Bronchial smooth muscle cell (primary cell): ENCODE measurements around the gene PPWD1. TPM values are rescaled to one million over a fixed set of nuclear protein-coding genes. Genes with fewer than 3 reads are reported as not detected.

Source experiments
- total RNA-seq: library from RNA; depleted of rRNA; stranded (reverse); fragments of >200 nt; gene quantifications from 2 replicates; pipeline ENCODE4 v1.2.1, GENCODE V29; 2014

PPWD1 gene
- 36.8 and 48.1 TPM in 2 replicates for total RNA-seq

DNA sequence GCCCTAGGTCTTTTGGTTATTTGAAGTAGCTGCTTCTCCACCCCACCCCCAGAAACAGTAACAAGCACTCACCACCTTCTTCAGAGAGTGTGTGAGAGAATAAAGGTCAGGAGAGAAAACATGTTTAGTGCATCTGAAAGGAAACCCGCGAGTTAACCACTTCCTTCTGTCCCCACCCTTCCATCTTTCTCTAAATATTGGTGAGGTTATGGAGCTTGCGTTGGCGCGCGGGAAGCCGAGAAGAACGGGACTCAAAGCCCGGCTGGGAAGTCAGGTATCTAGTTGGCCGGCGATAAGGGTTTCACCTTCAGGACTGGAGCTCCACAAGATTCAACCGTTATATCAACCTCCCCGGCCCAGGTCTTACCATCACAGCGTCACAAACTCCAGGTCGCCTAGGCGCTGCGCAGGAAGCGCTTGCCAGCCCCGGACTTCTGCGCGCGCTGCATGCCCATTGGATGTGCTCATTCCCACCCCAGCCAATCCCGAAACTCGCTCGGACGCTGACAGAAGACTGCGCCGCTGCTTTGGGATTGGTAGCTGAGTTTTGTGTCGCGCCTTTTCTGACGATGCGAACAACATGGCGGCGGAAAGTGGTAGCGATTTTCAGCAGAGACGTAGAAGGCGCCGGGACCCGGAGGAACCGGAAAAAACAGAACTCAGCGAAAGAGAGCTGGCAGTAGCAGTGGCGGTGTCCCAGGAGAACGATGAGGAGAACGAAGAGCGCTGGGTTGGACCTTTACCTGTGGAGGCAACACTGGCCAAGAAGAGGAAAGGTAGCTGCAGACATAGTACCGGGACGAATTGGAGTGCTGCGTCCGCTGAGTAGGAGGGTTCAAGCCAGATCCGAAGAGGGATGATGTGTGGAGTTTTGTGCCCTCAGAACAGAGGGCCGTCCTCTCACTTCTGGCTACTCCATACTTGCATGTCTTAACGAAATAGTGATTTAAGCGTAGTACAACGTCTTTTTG lies at the start of gene PPWD1, which contains the start of gene CENPK:
PPWD1 (plus strand) TSS at position 566 of the 971 bp plus-strand sequence; CDS start at position 581, 15 bp downstream.
CENPK (minus strand) TSS at position 438 of the 971 bp plus-strand sequence. CDS start 8,261 bp downstream, outside the sequence.

DNA sequence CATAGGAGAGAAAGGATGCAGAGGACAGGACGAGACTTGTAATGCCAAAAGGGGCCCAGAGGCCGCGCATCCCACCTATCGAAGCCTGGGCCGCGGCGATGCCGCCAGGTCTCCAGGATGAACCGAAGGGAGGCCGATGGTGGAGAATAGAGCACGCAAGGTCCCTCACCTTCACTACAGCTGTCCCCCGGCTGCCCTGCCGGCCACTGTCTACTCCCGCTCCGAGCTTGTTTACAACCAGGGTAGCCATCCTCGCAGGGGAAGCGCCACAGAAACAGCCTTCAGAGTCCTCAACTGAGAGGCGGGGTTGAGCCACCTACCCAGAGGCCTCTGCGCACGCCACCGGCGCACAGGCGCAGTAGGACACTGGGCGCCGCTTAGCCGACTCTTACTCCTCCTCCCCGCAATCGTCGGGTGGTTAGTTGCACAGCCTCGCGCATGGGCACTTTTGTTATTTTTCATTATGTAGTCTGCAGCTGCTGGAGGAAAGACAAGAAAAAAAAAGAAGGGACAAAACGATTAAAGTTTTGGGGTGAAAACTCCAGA lies 61.0 kb downstream of the PPWD1 start, which contains the start of gene TRIM23:
TRIM23 (minus strand) TSS at position 309 of the 546 bp plus-strand sequence; CDS start at position 250, 59 bp downstream.

DNA sequence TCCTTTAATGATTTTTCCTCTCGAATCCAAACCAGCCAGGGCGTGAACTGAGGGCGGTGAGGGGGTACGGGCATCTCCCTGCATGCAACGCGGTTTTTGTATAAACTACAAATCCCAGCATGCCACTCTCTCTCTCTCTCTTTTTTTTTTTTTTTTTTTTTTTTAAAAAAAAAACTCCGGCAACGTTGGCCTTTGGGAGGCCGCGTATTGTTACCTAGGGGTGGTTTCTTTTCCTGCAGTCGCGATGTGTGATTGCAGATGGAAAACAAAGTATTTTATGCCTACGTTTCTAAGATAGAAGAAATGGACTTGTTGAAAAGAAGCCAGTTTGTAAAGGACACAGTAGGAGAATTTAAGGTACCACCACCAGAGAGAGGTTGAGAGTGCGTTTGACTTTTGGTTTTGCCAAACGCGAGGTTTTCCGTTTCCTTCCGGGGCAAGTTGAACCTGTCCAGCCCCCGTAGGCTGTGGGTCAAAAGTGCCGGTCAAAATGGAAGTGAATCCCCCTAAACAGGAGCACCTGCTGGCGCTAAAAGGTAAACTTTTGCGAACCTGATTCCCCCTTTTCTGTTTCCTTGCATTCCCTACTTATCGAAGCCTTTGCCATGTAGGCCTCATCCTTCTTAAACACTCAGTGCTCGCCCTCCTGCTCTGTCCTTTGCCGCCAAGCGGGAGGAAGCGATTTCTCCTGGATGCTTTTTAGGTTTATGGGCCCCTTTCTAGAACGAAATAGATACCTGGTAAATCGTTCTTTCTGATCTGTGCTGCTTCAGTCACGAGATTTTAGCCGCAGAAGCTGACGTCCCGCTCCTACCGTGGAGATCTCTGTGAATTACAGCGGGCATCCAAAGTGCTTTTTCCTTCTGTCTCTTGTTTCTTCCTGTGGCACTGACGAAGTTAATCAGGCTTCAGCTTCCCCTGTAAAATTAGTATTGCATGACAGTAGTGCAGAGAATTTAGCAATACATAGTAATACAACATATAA lies 61.8 kb downstream of the PPWD1 start, which contains the start of the genes SHLD3 and TRAPPC13:
SHLD3 (plus strand) TSS at position 457 of the 985 bp plus-strand sequence. CDS start 4,561 bp downstream, outside the sequence.
TRAPPC13 (plus strand) TSS at position 457 of the 985 bp plus-strand sequence; CDS start at position 491, 34 bp downstream.

Other genes with a start within 250 kb of the PPWD1 start
- 37.8 and 49.9 TPM in 2 replicates for gene ADAMTS6, start 81.4 kb upstream of the PPWD1 start, total RNA-seq
- gene CENPK, start 128 bp upstream of the PPWD1 start, total RNA-seq = 2.1 and 5.0 TPM in 2 replicates
- gene TRIM23, start 61.0 kb downstream of the PPWD1 start, total RNA-seq = 32.8 and 44.9 TPM in 2 replicates
- 1.9 and 2.4 TPM in 2 replicates for gene SHLD3, start 61.7 kb downstream of the PPWD1 start, total RNA-seq
- gene TRAPPC13, start 61.7 kb downstream of the PPWD1 start, total RNA-seq = 29.0 and 30.1 TPM in 2 replicates
- 4.6 and 6.5 TPM in 2 replicates for gene SGTB, start 158.8 kb downstream of the PPWD1 start, total RNA-seq
- gene NLN, start 158.9 kb downstream of the PPWD1 start, total RNA-seq = 12.5 and 19.2 TPM in 2 replicates